GM18858 (cell line): ENCODE data around the gene FBLN7.

Source experiments
- ATAC-seq: cut with Tn5 transposase; IDR thresholded peaks from one replicate; pipeline ENCODE4 v1.9.1; 2021; ENCODE audit not compliant: unreplicated experiment

FBLN7 gene

DNA sequence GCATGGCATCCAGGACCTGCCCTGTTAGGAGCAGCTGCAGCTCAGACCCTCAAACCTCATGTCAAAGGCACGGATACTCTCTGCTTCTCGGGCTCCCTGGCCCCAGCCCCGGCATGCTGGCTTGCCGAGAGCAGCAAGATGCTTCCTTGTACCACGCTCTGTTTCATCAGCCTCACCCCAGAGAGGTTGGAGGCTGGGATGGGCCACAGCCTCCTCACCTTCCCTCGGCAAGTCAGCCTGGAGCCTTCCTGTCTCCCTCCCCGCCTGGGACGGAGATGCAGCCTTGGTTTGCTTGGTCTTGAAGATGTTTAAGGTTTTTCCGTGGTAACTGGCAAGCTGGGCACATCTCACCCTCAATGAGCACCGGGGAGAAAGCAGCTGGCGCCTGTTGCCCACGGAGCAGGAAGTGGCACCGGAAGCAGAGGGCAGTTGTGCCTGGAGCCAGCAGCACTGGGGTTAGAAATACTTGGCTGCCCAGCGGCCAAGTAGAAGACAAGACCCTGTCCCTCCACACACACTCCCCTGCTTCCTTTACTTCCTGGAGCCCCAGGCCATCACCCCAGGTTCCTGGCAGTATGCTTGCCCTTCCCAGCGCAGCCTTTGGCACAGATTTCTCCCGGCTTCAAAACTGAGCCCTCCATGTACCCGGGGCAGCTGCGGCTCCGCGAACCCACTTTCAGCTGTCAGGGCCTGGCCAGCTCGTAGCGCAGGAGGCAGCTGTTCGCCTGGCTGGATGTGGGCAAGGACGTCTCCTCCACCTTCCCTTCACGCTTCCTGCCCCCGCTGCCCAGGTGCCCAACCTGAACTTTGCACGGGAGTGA, 17.4 kb downstream of the FBLN7 start:
- ATAC-seq = no peak

DNA sequence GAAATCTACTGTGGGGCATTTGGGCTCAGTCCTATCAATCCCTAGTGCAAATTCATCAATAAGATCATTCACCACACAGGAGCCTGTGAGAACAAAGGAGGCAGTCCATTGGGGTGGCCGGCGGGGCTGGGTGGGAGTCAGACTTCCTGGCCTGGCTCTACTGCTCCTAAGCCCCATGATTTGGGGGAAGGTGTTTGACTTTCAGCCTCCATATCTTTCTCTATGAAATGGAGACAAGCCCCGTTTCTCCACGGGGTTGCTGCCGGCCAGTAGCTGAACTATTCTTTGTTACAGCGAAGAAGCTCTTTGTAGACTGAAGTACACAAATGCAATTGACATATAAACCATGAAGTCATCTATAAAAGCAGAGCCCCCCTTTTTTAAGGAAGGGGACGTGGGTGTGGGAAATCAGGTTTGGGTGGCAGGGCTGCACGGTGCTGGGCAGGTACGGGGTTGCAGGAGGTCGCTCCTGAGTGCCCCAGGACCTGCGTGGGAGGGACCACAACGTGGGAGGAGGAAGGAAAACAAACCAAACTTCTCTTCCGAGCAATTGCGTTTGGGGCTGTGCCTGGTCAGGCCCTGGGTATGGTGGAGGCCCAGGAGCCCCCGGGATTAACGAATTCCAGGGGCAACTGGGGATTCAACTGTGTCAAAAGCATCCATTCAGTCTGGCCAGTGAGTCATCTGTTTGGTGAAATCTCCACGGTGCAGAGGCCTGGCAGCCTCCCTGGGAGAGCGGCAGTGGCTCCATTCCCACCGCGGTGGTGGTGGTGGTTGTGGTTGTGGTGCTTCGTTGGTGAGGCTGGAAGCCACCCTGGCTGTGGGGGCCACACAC, 18.2 kb downstream of the FBLN7 start:
- ATAC-seq = no peak

DNA sequence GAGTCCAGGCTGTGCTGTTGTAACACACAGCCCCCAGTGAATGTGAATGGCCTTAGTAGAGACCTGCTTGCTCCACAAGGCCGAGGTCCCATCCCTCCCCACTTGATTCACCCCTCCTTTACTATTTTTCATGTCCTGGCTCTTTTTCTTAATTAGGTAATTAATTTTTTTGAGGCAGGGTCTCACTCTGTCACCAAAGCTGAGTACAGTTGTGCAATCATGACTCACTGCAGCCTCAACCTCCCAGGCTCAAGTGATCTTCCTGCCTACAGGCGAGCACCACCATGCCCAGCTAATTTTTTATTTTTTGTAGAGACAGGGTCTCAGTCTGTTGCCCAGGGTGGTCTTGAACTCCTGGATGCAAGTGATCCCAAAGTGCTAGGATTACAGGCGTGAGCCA, 19.3 kb downstream of the FBLN7 start:
- ATAC-seq = no peak

DNA sequence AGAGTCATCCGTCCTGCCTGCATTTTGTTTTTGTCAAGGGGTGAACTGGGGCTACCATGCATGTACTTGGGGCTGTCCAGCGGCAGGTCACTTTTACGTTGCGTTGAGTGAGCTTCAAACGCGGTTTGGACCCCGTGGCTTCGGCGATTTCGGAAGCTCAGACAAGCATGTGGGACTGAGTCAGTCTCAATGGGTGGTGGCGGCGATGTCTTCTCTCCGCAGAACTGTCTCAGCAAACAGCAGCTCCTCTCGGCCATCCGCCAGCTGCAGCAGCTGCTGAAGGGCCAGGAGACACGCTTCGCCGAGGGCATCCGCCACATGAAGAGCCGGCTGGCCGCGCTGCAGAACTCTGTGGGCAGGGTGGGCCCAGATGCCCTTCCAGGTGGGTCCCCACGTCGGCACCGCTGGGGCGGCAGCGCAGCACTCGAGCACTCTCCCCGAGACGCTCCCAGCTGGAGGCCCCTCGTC, 21.3 kb downstream of the FBLN7 start:
- ATAC-seq = no peak

DNA sequence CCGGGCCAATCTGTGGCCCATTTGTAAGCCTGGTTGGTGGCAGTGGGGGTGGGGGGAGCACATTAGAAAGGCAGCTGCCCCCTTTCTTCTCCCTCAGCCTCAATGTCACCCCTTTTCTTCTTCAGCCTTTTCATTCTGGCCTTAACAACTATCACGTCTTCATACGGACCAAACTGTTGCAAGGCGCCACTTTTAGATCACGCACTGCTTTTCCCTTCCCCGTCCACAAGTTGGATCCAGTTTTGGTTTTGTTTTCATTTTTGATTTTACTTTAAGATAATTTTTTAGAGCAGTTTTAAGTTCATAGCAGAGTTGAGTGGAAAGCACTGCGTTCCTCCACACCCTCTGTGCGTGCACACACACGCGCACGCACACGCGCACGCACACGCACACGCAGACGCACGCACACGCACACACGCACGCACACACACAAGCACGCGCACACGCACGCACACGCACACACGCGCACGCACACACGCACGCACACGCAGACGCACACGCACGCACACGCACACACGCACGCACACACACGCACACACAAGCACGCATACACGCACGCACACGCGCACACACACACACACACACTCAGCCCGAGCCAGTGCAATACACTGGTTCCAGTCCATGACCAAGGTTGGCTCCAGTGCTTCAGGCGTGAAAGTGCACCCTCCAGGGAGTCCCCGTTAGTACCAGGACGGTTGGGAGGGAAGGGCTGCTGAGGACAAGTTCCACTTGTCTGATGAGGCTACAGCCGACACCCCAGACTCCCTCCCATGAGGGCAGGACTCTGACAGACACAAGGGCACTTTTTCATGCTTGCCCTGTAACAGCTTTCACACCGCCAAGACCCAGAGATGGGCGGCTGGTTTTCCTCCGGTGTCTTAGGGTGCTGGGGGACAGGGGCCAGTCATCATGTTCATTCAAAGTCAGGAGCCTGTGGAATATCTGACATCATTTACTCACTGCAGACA, 22.4 kb downstream of the FBLN7 start:
- no peak for ATAC-seq

DNA sequence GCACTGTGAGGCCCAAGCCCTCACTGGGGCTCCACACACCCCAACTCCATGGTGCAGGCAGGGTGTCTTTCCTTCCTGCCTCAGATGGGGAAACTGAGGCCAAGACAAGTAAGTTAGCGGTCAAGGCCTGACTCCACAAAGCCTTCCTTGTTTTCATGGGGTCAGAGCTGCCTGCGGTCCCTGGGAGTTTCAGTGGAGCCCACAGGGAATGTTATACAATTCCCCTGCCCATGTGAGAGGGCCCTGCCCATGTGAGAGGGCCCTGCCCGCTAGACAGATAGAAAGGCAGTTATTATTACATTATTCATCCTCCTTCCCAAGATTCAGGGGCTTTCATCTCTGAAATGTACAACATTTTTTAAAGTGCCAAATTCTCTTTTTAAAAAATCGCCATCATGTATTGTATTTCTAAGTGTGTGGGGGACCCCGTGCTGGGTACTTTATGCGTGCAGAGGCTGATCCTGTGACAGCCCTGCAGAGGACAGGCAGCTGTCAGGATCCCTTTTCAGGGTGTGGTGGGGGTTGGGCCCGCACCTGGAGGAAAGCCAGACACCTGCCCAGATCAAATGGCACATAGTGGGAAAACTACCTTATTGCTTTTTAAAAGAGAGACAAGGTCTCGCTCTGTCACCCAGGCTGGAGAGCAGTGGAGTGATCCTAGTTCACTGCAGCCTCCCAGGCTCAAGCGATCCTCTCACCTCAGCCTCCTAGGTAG, 23.4 kb downstream of the FBLN7 start:
- no peak for ATAC-seq

DNA sequence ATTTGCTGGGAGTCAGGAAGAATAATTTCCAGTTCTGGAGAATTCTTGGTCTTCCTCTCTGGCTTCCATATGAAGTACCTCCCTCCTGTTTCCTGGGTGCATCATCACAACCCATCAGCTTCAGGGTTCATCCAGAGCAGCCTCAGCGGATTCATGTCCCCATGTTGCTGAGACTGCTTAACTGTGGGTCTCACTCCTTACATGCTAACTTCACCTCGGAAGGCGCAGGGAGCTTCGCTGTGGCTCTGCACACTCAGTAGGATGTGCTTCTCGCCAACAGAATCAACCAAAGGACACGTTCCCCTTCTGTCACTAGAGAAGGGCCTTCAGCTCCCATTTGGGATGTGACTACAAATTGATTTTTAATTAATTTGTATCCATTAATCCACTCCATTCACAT, 24.2 kb downstream of the FBLN7 start:
- ATAC-seq = no peak

DNA sequence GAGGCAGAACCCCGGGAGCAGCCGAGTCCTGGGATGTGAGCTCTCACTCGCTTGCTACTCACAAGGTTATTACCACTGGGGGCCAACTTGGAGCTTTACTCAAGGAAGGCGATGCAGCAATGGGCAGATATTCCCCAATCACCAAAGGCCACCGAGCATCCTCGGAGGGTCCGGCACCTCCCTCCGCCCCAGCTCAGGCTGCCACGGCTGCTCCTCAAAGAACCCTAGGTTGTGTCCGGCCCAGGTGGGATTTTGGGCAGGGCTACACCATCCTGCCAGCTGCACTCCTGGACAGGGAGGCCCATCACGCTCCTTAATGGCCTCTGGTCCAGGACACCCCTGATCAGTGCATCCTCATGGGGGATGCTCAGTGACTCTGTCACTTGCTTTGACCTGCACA, 24.8 kb downstream of the FBLN7 start:
- no peak for ATAC-seq

DNA sequence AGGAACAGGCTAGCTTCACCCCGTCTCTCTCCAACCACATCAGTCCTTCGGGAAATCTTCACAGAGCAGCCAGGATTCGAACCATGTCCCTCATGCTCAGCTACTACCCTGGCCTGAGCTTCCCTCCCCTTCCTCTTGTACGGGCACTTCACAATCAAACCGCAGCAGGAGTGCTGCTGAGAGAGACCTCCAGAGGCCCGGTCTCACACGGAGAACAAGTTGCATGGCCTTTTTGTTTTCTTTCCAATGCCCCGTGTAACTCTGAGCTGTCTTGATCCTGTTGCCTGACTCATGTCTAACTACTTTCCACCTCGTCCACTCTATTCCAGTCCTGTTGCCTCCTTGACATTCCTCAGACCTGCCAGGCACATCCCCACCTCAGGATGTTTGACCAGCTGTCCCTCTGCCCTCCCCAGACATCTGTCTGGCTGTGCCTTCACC, 25.4 kb downstream of the FBLN7 start:
- ATAC-seq = no peak

DNA sequence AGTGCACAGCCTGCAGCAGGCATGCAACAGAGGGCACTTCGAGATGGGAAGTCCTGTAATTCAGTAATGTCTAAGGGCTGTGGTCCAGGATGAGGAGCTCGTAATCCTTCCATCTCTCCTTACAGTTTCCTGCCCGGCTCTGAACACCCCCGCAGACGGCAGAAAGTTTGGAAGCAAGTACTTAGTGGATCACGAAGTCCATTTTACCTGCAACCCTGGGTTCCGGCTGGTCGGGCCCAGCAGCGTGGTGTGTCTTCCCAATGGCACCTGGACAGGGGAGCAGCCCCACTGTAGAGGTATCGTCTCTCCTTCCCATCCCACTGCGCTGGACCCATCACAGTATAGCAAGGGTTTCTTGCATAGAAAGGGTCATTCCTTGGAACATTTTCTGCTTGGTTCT, 26.7 kb downstream of the FBLN7 start:
- no peak for ATAC-seq

DNA sequence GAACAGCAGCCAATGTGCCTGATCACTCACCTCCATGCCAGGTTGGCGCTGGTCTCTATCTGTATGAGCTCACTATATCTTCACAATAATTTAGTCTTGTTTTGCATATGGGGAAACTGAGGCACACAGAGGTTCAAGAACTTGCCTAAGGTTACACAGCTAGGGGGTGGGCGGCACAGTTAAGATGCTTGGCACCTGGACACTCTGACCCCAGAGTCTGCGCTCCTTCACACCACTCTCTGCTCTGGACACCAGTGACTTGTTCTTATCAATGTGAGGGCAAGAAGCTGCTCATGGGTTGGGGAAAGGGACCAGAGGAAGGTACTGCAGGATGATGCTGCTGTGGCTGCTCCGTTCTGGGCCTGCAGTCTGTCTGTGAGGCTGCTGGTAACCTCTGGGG, 27.1 kb downstream of the FBLN7 start:
- no peak for ATAC-seq

DNA sequence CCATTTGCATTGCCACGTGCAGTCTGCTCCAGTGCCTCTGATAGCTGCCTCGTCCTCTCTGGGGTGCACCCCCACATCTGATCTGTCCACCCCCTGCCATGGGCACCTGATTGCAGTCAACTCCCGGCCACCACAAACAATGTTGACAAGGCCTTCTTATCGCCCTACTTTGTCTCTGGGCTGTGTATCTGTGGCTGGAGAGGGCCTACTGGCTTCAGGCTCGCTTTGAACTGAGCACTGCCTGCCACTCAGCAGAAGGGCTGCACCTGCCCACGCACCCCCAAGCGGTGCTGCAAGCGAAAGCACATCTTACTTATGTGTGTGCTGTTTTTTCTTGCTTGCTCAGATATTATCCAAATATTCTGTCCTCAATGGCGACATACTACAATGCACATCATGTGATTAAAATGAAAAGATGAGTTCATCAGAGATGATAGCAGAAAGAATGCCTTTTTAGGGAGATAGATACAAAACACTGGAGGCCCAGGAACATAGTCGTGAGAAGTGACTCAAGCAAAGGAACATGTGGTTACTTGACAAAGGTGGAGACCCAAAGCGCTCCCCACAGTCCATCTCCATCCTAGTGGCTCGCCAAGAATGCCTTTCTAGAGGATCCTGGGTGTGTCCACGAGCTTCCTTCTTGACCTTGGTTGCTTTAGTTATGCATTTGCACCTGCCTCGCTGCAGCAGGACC, 28.8 kb downstream of the FBLN7 start:
- ATAC-seq = no peak

DNA sequence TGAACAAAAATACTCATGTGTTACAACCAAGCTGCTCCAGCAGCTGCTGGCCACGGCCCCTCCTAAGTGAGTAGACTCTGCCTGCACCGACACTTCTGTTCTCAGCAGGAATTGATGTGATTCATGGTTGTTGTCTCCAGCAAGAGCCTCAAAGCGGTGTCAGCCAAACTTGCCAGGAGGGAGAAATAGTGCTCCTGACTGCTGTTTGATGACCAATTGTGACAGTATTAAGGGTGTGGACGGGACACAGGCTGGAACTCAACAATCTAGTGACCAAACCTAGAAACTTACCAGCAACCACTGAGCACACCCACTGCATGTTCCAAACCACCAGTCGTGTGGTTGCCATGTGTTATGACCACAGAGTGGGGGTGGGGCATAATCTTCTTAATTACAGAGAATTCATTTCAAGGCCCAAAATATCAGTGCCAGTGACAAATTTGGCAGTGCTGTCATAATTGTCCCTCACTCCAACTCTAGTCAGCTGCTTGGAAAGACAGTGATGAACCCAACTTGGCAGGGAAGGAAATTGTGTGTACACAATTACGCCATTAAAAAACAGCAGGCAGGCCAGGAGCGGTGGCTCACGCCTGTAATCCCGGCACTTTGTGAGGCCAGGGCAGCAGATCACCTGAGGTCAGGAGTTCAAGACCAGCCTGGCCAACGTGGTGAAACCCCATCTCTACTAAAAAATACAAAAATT, 30.4 kb downstream of the FBLN7 start:
- ATAC-seq = no peak

DNA sequence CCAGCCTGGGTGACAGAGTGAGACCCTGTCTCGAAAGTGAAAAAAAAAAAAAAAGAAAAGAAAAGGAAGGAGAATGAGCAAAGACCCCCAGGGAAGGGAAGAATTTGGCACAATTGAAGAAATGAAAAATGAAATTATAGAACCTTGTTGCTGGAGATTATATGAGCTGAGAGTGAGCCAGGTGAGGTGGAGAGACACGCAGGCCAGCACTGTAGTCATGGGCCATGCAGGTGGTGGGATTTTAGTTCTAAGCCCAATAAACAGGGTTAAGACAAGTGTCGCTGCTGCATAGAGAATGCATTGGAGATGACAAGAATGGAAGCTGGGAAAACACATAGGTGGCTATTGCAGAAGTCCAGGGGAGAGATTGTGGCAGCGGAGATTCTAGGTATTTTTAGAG, 32.3 kb downstream of the FBLN7 start:
- ATAC-seq = no peak

DNA sequence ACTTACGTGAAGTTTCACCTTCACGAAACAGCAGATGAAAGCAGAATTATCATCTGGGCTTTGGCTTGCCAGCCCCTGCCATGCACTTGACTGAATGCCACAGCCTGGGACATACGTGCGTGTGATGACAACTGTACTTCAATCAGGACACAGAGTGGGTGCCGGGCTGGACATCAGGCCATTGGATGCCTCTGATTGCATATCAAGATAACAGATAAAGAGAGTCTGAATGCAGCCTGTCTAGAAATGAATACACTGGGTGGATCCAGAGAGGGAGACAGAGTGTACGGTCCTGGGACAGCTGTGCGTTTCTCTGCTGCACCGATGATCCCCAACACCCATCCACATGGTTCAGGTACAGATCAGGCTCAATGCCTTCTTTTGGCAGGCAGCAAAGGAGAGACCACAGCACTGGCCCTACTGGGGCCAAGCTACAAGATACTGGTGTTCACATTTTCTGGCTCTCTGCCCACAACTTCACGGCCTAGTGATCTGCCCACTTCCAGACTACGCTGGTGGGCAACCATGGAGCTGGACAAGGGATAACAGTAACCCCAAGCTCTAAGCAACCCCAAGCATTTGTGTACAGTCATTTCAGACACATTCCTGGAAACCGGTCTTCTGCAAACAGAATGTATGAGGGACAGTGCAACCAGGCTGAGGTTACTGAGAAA, 35.6 kb downstream of the FBLN7 start:
- ATAC-seq = no peak

DNA sequence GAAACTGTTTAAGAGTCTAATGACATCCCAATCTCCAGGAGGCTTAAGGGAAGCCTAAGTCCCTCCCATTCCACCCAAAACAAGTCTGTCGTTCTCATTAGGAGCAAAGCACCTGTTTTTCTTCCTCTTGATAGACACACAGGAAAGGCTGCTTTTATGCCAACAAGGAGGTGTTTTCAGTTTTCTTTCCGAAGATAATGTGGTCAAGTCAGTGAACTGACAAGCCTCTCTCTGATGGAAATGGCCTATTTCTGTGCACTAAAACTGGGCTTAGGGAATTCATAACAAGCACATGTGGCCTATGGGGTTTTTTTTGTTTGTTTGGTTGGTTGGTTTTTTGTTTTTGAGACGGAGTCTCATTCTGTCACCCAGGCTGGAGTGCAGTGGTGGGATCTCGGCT, 36.2 kb downstream of the FBLN7 start:
- no peak for ATAC-seq

DNA sequence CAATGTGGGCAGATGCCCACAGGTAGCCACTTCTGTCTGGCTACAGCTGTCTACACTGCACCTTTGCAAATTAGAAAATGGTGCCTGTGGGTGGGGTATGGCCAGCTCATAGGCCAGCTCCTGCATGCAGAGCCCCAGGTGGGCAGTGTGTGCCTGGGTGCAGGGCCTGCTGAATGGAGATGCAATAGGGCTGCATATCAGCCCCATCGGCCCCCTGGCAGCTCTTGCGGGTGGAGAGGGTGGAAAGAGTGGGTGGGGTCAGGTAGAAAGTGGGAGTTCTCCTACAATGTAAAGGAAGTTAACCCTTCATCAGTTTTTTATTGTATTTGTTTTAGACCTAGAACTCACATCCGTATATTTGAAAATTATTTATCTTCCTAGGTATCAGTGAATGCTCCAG, 37.1 kb downstream of the FBLN7 start:
- no peak for ATAC-seq

DNA sequence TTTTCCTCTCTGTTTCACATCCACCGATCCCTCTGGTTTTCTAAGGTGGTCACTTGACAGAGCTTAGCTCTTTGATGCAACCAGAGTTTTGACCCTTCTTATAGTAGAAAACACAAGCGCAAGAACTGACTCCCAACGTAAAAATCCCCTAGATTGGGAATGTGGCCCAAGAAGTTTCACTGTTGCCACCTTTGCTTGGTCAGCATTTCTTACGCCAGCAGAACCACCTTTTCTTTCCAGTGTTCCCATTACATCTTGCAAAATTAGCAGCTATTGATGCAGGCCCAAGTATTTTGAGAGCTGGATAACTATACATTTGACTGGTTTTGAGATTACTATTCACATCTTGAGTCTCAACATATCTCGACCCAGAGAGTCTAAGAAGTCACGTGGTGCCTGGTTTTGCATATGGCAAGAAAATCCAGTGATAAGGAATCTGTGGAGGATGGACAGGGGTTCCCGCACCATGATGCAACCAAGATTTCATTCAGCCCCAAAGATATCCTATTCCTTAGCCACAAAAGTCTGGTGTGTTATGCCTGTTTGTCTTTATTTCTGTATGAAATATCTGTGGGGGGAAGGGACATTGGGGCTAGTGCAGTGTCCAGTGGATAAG, 37.9 kb downstream of the FBLN7 start:
- no peak for ATAC-seq
